Astrocyte (in vitro differentiated cells and primary cell): ENCODE measurements around the gene RABGAP1L. TPM values are rescaled to one million over a fixed set of nuclear protein-coding genes. Genes with fewer than 3 reads are reported as not detected.

ENCODE experiments used
- DNase-seq: peaks from one replicate; pipeline ENCODE4 v3.0.0-alpha.2; 2010; ENCODE audit warnings: low read depth
- FAIRE-seq: peaks from 2 replicates; lab custom pipeline; 2011; peaks lifted over from hg19 to GRCh38; lab: Jason Lieb, UNC
- H2AFZ ChIP-seq: 2 replicates; pipeline ENCODE4 v1.6.0; 2012; ENCODE audit warnings: low read depth, low read length, inconsistent platforms
- H3K27ac ChIP-seq: 2 replicates; pipeline ENCODE4 v1.5.1; 2011; ENCODE audit warnings: low read depth, low read length, inconsistent platforms
- H3K27me3 ChIP-seq: 2 replicates; pipeline ENCODE4 v1.6.0; 2011; ENCODE audit warnings: low read length, inconsistent platforms; ENCODE audit not compliant: insufficient read depth
- H3K36me3 ChIP-seq: 2 replicates; pipeline ENCODE4 v1.5.1; 2011; ENCODE audit warnings: low read length, inconsistent platforms; ENCODE audit not compliant: insufficient read depth
- H3K4me1 ChIP-seq: 2 replicates; pipeline ENCODE4 v1.5.1; 2011; ENCODE audit warnings: low read length, inconsistent platforms; ENCODE audit not compliant: insufficient read depth
- H3K4me2 ChIP-seq: 2 replicates; pipeline ENCODE4 v1.6.0; 2012; ENCODE audit warnings: low read length, inconsistent platforms
- H3K4me3 ChIP-seq: 2 replicates; pipeline ENCODE4 v1.5.1; 2011; ENCODE audit warnings: low read depth, mild to moderate bottlenecking, low read length, inconsistent platforms; ENCODE audit not compliant: insufficient read depth
- H3K79me2 ChIP-seq: 2 replicates; pipeline ENCODE4 v1.6.0; 2012; ENCODE audit warnings: mild to moderate bottlenecking, low read length, inconsistent platforms; ENCODE audit not compliant: insufficient read depth
- H3K9ac ChIP-seq: 2 replicates; pipeline ENCODE4 v1.6.0; 2012; ENCODE audit warnings: mild to moderate bottlenecking, low read length, inconsistent platforms
- H3K9me3 ChIP-seq: 2 replicates; pipeline ENCODE4 v1.5.1; 2012; ENCODE audit warnings: low read depth, mild to moderate bottlenecking, low read length, inconsistent platforms; ENCODE audit not compliant: insufficient read depth
- H4K20me1 ChIP-seq: 2 replicates; pipeline ENCODE4 v1.6.0; 2012; ENCODE audit warnings: low read length, inconsistent platforms; ENCODE audit not compliant: insufficient read depth
- H3K27ac Mint-ChIP-seq: one replicate; pipeline ENCODE4 v1.8.0; 2021; ENCODE audit warnings: mild to moderate bottlenecking, mixed read lengths; ENCODE audit not compliant: unreplicated experiment
- H3K27me3 Mint-ChIP-seq: one replicate; pipeline ENCODE4 v1.8.0; 2021; ENCODE audit warnings: low read depth, mixed read lengths; ENCODE audit not compliant: unreplicated experiment
- H3K36me3 Mint-ChIP-seq: one replicate; pipeline ENCODE4 v1.8.0; 2021; ENCODE audit warnings: low read depth, mixed read lengths; ENCODE audit not compliant: unreplicated experiment
- H3K4me1 Mint-ChIP-seq: one replicate; pipeline ENCODE4 v1.8.0; 2021; ENCODE audit warnings: low read depth, mixed read lengths; ENCODE audit not compliant: unreplicated experiment
- H3K4me3 Mint-ChIP-seq: one replicate; pipeline ENCODE4 v1.8.0; 2021; ENCODE audit warnings: mild to moderate bottlenecking, moderate library complexity, mixed read lengths; ENCODE audit not compliant: unreplicated experiment
- H3K9me3 Mint-ChIP-seq: one replicate; pipeline ENCODE4 v1.8.0; 2021; ENCODE audit warnings: mild to moderate bottlenecking, mixed read lengths; ENCODE audit not compliant: unreplicated experiment
- EZH2 ChIP-seq: IDR thresholded peaks from 2 replicates; pipeline ENCODE4 v1.6.1; 2012; ENCODE audit warnings: mild to moderate bottlenecking, low read length, inconsistent platforms; ENCODE audit not compliant: insufficient read depth
- total RNA-seq: library from RNA; stranded (reverse); gene quantifications from 2 replicates; pipeline ENCODE4 v1.2.1, GENCODE V29; 2021
- TF ChIP-seq, protein P1 (sequence below): IDR thresholded peaks from 2 replicates; pipeline ENCODE4 v1.5.1; 2011; ENCODE audit warnings: low read depth, mild to moderate bottlenecking, inconsistent platforms, low read length, moderate library complexity; ENCODE audit not compliant: insufficient read depth

Gene RABGAP1L
- total RNA-seq, 1 donor from 2014 or later = 40.2 TPM

DNA sequence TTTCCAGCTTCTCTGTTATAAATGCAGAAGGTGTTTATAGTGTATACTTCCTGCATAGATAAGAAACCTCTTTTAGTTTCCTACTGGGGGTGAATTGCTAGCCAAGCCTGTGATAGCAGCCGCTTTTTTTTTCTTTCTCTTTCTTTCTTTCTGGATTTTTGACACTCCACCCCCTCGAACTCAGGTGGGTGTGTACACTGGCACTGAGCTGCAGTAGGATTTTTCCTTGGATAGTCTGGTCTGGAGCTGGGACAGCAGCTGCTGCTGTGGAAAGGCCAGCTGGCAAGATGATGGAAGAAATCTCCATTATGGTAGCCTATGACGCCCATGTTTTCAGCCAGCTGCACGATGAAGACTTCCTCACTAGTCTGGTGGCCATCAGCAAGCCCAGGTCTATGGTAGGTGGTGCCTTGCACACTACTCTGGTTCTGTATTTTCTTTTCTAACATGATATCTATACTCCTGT is 717.9 kb downstream of the RABGAP1L start:
- Mint-ChIP-seq H3K9me3 (no peaks in the 10 kb centered on the region), H3K4me1 (peaks cover 23% of the 10 kb centered on the region), H3K27ac (peak overlapping the region; percentile 80), H3K27me3 (no peaks in the 10 kb centered on the region), H3K36me3 (no peaks in the 10 kb centered on the region), H3K4me3 (peak overlapping the region; percentile 47)
- DNase-seq = no peak
- no peak for FAIRE-seq
- Histone ChIP-seq H3K4me3 (no peak overlapping the region), H3K9me3 (no peaks in the 10 kb centered on the region), H3K79me2 (no peaks in the 10 kb centered on the region), H3K9ac (no peak overlapping the region), H3K27me3 (no peaks in the 10 kb centered on the region), H2AFZ (no peak overlapping the region), H4K20me1 (no peaks in the 10 kb centered on the region), H3K4me1 (no peaks in the 10 kb centered on the region), H3K27ac (no peak overlapping the region), H3K4me2 (no peak overlapping the region), H3K36me3 (no peaks in the 10 kb centered on the region)
- TF ChIP-seq, protein P1, sequence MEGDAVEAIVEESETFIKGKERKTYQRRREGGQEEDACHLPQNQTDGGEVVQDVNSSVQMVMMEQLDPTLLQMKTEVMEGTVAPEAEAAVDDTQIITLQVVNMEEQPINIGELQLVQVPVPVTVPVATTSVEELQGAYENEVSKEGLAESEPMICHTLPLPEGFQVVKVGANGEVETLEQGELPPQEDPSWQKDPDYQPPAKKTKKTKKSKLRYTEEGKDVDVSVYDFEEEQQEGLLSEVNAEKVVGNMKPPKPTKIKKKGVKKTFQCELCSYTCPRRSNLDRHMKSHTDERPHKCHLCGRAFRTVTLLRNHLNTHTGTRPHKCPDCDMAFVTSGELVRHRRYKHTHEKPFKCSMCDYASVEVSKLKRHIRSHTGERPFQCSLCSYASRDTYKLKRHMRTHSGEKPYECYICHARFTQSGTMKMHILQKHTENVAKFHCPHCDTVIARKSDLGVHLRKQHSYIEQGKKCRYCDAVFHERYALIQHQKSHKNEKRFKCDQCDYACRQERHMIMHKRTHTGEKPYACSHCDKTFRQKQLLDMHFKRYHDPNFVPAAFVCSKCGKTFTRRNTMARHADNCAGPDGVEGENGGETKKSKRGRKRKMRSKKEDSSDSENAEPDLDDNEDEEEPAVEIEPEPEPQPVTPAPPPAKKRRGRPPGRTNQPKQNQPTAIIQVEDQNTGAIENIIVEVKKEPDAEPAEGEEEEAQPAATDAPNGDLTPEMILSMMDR = no peak
- TF ChIP-seq EZH2 = no peak

DNA sequence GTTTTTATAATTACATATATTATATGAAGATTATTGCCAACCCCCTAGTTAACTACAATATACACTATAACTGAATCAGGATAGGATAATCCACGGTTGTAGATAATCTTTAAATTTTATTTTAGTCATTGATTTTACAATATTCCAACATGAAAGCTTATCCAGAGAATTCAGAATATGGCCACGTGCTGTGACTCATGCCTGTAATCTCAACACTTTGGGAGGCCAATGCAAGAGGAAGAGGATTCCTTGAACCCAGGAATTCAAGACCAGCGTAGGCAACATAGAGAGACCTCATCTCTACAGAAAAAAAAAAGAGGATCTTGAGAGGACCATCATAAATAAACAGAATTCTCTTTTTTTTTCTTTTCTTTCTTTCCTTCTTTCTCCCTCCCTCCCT is 720.9 kb downstream of the RABGAP1L start:
- no peaks in the 10 kb centered on the region for H4K20me1 ChIP-seq
- Mint-ChIP-seq H3K4me3 (no peak overlapping the region), H3K4me1 (peaks cover 26% of the 10 kb centered on the region), H3K9me3 (no peaks in the 10 kb centered on the region), H3K36me3 (no peaks in the 10 kb centered on the region), H3K27ac (no peak overlapping the region), H3K27me3 (no peaks in the 10 kb centered on the region)
- FAIRE-seq (no peak), DNase-seq (no peak)
- no peak overlapping the region for H2AFZ ChIP-seq
- no peak overlapping the region for H3K9ac ChIP-seq
- no peak overlapping the region for H3K4me3 ChIP-seq
- no peaks in the 10 kb centered on the region for H3K9me3 ChIP-seq
- no peaks in the 10 kb centered on the region for H3K79me2 ChIP-seq
- no peaks in the 10 kb centered on the region for H3K36me3 ChIP-seq
- TF ChIP-seq EZH2 = no peak
- TF ChIP-seq, protein P1 = no peak
- H3K27ac ChIP-seq = no peak overlapping the region
- no peaks in the 10 kb centered on the region for H3K4me1 ChIP-seq
- H3K4me2 ChIP-seq = no peak overlapping the region
- no peaks in the 10 kb centered on the region for H3K27me3 ChIP-seq

DNA sequence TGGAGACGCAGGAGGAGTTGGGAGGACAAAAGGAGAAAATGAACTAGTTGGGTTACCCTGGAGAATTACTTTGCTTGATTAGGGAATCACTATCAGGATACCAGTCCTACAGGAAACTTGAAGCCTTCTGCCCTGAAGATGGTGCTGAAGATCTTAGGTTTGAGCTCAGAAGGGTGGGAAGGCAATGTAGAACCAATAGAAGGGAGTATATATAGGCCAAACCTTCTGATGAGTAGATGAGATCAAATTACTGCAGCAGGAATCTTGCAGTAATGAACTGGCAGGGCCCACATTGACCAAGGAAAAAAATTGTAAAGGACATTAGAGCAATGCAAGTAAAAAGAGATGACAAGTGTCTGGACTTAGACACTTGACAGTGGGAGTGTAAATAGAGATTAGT is 724.1 kb downstream of the RABGAP1L start:
- no peaks in the 10 kb centered on the region for H3K27me3 ChIP-seq
- no peak for TF ChIP-seq EZH2
- TF ChIP-seq, protein P1 = no peak
- H3K9ac ChIP-seq = no peak overlapping the region
- H3K27ac ChIP-seq = no peak overlapping the region
- no peaks in the 10 kb centered on the region for H3K4me1 ChIP-seq
- H3K4me2 ChIP-seq = no peak overlapping the region
- Mint-ChIP-seq H3K4me1 (peaks cover 7% of the 10 kb centered on the region), H3K36me3 (no peaks in the 10 kb centered on the region), H3K27me3 (no peaks in the 10 kb centered on the region), H3K9me3 (no peaks in the 10 kb centered on the region), H3K27ac (no peak overlapping the region), H3K4me3 (no peak overlapping the region)
- H2AFZ ChIP-seq = no peak overlapping the region
- no peak overlapping the region for H3K4me3 ChIP-seq
- H4K20me1 ChIP-seq = no peaks in the 10 kb centered on the region
- DNase-seq (peak; percentile 44), FAIRE-seq (no peak)
- H3K9me3 ChIP-seq = no peaks in the 10 kb centered on the region
- no peaks in the 10 kb centered on the region for H3K36me3 ChIP-seq
- H3K79me2 ChIP-seq = no peaks in the 10 kb centered on the region
